ENCODE results near the gene LEMD3.

DNA sequence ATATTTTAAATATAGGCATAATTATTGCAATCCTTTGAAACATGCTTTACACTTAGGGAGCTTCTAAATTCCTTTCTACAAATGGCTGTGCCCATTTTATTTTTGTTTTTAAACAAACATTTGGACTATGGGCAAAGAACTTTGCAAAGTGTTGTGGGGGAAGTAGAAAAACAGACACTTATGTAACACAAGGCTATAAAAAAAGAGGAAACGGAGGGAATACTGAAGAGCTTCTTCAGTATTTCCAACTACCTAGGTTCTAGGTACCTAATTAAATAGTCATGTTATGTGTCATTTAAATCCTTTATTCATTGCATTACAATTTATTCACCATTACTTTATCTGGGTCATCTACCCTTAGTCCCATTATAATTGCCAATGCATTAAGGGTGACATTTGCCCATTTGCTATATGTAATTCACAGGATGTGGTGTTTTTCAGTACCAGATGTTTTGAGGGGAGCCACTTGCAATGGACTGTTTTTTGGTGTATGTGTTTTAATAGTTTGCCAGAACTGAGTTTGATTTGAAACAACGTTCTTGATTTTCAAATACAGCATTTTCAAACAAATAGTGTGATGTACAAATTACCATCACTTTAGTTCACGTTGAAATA is 107.6 kb downstream of the LEMD3 start:
- TF ChIP-seq EZH2phosphoT487 (IDR thresholded peaks at IDR 0.05; ENCODE audit: insufficient read depth, low read depth) (no peak), EZH2 (IDR thresholded peaks at IDR 0.05; ENCODE audit: insufficient read depth, poor library complexity, severe bottlenecking) (no peak)
